ENCODE results near the gene GCAT. TPM values are rescaled to one million over a fixed set of nuclear protein-coding genes. Genes with fewer than 3 reads are reported as not detected.
"Not testable (repeated sequence)": the region's sequence is repeated elsewhere in the genome, so short reads cannot be mapped to it uniquely, and the experiment has no call there.

GCAT gene
- total RNA-seq, 4 donors from 2014 or later, result 14.3 to 22.5 (median 20.7) TPM

DNA sequence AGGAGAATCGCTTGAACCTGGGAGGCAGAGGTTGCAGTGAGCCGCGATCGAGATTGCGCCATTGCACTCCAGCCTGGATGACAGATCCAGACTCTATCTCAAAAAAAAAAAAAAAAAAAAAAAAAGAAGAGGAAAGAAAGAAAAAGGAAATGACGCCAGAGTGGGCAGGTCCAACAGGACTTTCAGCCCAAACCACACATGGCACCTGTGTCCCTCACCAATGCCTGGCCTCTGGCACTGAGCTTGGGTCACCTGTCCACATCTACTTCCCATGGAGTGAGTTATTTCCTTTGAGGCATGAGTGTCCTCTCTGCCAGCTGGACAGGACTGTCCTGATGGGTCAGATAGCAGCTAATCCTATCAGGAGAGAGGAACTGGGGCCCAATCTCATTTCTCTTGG is 15.2 kb upstream of the GCAT start:
- intact Hi-C loops (cut with DNase I), result loop anchor here (10.0 kb wide), 1 partner anchor 158 kb away; the partner anchor contains the start of gene SH3BP1
- no peaks in the 10 kb centered on the region for H3K27me3 ChIP-seq
- no peaks in the 10 kb centered on the region for H3K9me3 ChIP-seq
- peak overlapping the region in 1 of 4 donors; percentile 25 for H3K27ac ChIP-seq
- peaks cover 0 to 9% (median 0%) of the 10 kb centered on the region in 3 donors for H3K4me1 ChIP-seq
- no peaks in the 10 kb centered on the region for H3K36me3 ChIP-seq
- WGBS, 2 donors, result 75 to 77% methylated on average over 6 of the region's 6 CpGs
- no peak for DNase-seq
- no peak overlapping the region for H3K4me3 ChIP-seq
- TF ChIP-seq POLR2A (IDR thresholded peaks at IDR 0.05), result no peak
- TF ChIP-seq, protein P1, sequence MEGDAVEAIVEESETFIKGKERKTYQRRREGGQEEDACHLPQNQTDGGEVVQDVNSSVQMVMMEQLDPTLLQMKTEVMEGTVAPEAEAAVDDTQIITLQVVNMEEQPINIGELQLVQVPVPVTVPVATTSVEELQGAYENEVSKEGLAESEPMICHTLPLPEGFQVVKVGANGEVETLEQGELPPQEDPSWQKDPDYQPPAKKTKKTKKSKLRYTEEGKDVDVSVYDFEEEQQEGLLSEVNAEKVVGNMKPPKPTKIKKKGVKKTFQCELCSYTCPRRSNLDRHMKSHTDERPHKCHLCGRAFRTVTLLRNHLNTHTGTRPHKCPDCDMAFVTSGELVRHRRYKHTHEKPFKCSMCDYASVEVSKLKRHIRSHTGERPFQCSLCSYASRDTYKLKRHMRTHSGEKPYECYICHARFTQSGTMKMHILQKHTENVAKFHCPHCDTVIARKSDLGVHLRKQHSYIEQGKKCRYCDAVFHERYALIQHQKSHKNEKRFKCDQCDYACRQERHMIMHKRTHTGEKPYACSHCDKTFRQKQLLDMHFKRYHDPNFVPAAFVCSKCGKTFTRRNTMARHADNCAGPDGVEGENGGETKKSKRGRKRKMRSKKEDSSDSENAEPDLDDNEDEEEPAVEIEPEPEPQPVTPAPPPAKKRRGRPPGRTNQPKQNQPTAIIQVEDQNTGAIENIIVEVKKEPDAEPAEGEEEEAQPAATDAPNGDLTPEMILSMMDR (IDR thresholded peaks at IDR 0.05), result no peak

DNA sequence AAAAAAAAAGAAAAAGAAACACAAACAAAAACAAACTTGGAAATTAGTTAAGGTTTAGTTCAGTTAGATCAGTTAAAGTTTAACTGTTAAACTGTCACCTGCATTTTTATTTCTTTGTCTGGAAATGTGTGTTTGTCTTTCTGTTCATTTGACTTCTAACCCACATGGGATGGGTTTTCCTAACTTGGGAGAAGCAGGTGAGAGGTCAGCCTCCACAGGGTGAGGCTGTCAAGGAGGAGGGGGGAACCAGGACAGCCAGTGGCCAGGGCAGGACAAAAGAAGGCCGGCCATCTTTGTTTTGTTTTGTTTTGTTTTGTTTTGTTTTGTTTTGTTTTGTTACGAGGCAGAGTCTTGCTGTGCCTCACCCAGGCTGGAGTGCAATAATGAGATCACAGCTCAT is 13.4 kb upstream of the GCAT start:
- no peak overlapping the region for H3K27ac ChIP-seq
- DNase-seq, result no peak
- H3K9me3 ChIP-seq, result no peaks in the 10 kb centered on the region
- H3K27me3 ChIP-seq, result no peaks in the 10 kb centered on the region
- H3K4me1 ChIP-seq, result peaks cover 0 to 9% (median 0%) of the 10 kb centered on the region in 3 donors
- H3K4me3 ChIP-seq, result no peak overlapping the region
- TF ChIP-seq POLR2A (IDR thresholded peaks at IDR 0.05), result no peak
- TF ChIP-seq, protein P1 (IDR thresholded peaks at IDR 0.05), result no peak
- no peaks in the 10 kb centered on the region for H3K36me3 ChIP-seq
- 69 to 71% methylated on average over 2 of the region's 2 CpGs for WGBS, 2 donors
- intact Hi-C loops (cut with DNase I), result loop anchor here (10.0 kb wide), 1 partner anchor 160 kb away; the partner anchor contains the start of gene SH3BP1

DNA sequence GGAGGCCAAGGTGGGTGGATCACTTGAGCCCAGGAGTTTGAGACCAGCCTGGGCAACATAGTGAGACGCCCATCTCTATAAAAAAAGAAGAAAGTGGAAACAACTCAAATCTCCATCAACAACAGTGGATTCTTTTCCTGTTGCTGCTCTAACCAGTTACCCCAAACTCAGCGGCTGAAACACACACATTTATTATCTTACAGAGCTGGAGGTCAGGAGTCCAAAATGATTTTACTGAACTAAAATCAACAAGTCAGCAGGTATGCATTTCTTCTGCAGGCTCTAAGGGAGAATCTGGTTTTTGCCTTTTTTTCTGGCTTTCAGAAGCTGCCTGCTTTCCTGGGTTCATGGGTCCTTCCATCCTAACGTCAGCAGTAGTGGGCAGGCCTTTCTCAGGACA is 11.7 kb upstream of the GCAT start:
- no peak for DNase-seq
- no peak overlapping the region for H3K4me3 ChIP-seq
- no peak overlapping the region for H3K27ac ChIP-seq
- no peak for TF ChIP-seq POLR2A (IDR thresholded peaks at IDR 0.05)
- TF ChIP-seq, protein P1 (IDR thresholded peaks at IDR 0.05), result no peak
- intact Hi-C loops (cut with DNase I), result loop anchor here (10.0 kb wide), 1 partner anchor 161 kb away; the partner anchor contains the start of gene SH3BP1
- H3K36me3 ChIP-seq, result no peaks in the 10 kb centered on the region
- H3K9me3 ChIP-seq, result no peaks in the 10 kb centered on the region
- 76 to 77% methylated on average over 3 of the region's 3 CpGs for WGBS, 2 donors
- no peaks in the 10 kb centered on the region for H3K27me3 ChIP-seq
- H3K4me1 ChIP-seq, result peaks cover 0 to 9% (median 0%) of the 10 kb centered on the region in 3 donors

DNA sequence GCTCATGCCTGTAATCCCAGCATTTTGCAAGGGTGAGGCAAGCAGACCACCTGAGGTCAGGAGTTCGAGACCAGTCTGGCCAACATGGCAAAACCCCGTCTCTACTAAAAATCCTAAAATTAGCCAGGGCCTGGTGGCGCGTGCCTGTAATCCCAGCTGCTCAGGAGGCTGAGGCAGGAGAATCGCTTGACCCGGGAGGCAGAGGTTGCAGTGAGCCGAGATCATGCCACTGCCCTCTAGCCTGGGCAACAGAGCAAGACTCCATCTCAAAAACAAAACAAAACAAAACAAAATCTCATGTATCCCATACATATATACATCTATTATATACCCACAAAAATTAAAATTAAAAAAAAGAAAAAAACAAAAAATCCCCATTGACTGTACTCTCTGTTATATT is 10.5 kb upstream of the GCAT start:
- not testable (repeated sequence) for H3K9me3 ChIP-seq, H3K4me1 ChIP-seq, DNase-seq, H3K27ac ChIP-seq, H3K4me3 ChIP-seq, H3K36me3 ChIP-seq, H3K27me3 ChIP-seq
- intact Hi-C loops (cut with DNase I), result loop anchor here (10.0 kb wide), 1 partner anchor 162 kb away; the partner anchor contains the start of gene SH3BP1
- 92 to 96% methylated on average over 2 to 7 of the region's 7 CpGs for WGBS, 2 donors

DNA sequence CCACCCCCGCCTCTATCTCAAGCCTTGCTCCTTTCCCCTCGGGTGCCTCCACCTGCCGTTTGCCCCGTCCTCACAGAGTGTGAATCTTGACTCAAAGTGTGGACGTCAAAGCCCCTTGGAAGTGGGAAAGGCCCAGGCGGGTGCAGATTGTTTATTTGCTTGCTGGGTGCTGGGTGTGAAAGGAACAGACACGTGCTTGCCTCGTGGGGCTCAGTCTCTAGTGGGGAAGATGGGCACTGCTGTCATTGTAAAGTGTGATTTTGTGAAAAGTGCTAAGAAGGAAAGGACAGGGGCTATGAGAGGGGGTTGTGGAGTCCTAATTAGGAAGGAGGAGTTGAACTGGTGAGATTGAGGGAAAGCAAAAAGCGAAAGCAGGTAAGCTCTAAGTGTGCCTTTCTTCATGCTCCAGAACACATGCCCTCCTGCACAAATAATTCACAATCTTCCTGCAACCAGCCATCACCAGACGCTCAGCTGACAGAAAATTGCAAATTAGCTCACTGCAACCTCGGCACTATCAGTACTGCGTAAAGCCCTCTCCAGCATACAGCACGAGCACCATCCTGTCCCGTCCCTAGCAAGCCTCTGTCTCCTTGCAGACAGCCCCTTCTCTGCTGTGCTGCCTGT is 9.7 kb upstream of the GCAT start:
- intact Hi-C loops (cut with DNase I), result loop anchor here (10.0 kb wide), 1 partner anchor 163 kb away; the partner anchor contains the start of gene SH3BP1
- no peak for DNase-seq
- no peaks in the 10 kb centered on the region for H3K9me3 ChIP-seq
- 55 to 65% methylated on average over 8 to 11 of the region's 14 CpGs for WGBS, 2 donors
- TF ChIP-seq, protein P1 (IDR thresholded peaks at IDR 0.05), result no peak
- no peak for TF ChIP-seq POLR2A (IDR thresholded peaks at IDR 0.05)
- no peaks in the 10 kb centered on the region for H3K27me3 ChIP-seq
- H3K27ac ChIP-seq, result no peak overlapping the region
- H3K4me1 ChIP-seq, result peaks cover 3 to 13% (median 11%) of the 10 kb centered on the region in 3 donors
- no peaks in the 10 kb centered on the region for H3K36me3 ChIP-seq
- H3K4me3 ChIP-seq, result no peak overlapping the region

DNA sequence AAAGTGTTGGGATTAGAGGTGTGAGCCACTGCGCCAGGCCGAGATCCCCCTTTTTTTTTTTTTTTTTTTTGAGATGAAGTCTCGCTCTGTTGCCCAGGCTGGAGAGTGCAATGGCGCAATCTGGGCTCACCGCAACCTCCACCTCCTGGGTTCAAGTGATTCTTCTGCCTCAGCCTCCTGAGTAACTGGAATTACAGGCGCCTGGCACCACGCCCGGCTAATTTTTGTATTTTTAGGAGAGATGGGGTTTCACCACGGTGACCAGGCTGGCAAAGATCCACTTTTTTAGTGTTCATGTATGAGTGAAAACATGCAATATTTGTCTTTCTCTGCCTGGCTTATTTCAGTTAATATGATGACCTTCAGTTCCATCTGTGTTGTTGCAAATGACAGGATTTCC is 7.8 kb upstream of the GCAT start:
- 60 to 81% methylated on average over 8 to 9 of the region's 9 CpGs for WGBS, 2 donors
- not testable (repeated sequence) for H3K9me3 ChIP-seq, H3K27ac ChIP-seq, H3K4me3 ChIP-seq, H3K27me3 ChIP-seq, H3K36me3 ChIP-seq, DNase-seq
- intact Hi-C loops (cut with DNase I), result loop anchor here (10.0 kb wide), 1 partner anchor 165 kb away; the partner anchor contains the start of gene SH3BP1
- peaks cover 17 to 31% (median 19%) of the 10 kb centered on the region in 3 donors for H3K4me1 ChIP-seq

All from esophagus squamous epithelium (tissue), 5 donors.